HepG2 (cell line): ENCODE measurements around the gene DNAJA3. TPM values are rescaled to one million over a fixed set of nuclear protein-coding genes. Genes with fewer than 3 reads are reported as not detected.
"Not testable (repeated sequence)": the region's sequence is repeated elsewhere in the genome, so short reads cannot be mapped to it uniquely, and the experiment has no call there.

Experiments used
- ATAC-seq: fragments of 200-7000 bp; cut with Tn5 transposase; 3 replicates; pipeline ENCODE4 v1.9.1; 2020; ENCODE audit warnings: mild to moderate bottlenecking, moderate library complexity
- BruUV-seq: library from RNA; stranded (reverse); fragments of 400-500 nt; replicated peaks from 2 replicates; lab custom pipeline; 2021; lab: Mats Ljungman, UMichigan
- CTCF ChIA-PET: fragments of 300-600 bp; formaldehyde crosslinking; extraction: SDS; loops from one replicate; lab custom pipeline; 2021; ENCODE audit warnings: low total read pairs, inconsistent platforms, low intra/inter-chr PET ratio; lab: Yijun Ruan, JAX
- POLR2A ChIA-PET: fragments of 350-600 bp; sonication (Branson Sonifier 250); formaldehyde crosslinking; loops from one replicate; lab custom pipeline; 2020; ENCODE audit warnings: antibody characterized with exemption, inconsistent platforms; lab: Yijun Ruan, JAX
- DNase-seq: peaks from one replicate; pipeline ENCODE4 v3.0.0-alpha.2; 2015; ENCODE audit warnings: low spot score
- FAIRE-seq: peaks from 3 replicates; lab custom pipeline; 2011; peaks lifted over from hg19 to GRCh38; lab: Jason Lieb, UNC
- H2AFZ ChIP-seq: one replicate; pipeline ENCODE4 v1.6.1; 2011; ENCODE audit warnings: low read length, inconsistent platforms
- H3K27ac ChIP-seq: fragments of 300-600 bp; 3 replicates; pipeline ENCODE4 v1.8.0; 2011; ENCODE audit warnings: mixed run types, mild to moderate bottlenecking, mixed read lengths, low read length, inconsistent platforms; ENCODE audit not compliant: insufficient read depth; ENCODE audit errors: extremely low read length
- H3K27me3 ChIP-seq, 2 experiments: fragments of 200-600 bp in 1 of 2; 2 replicates in 1 of 2; 3 replicates in 1 of 2; pipeline versions ENCODE4 v1.6.0 to v1.8.0; 2011; ENCODE audit warnings: low read length in 2 of 2, mild to moderate bottlenecking in 2 of 2, moderate library complexity in 2 of 2, inconsistent platforms in 1 of 2; ENCODE audit not compliant: insufficient read depth in 2 of 2, control insufficient read depth in 1 of 2
- H3K36me3 ChIP-seq, 2 experiments: fragments of 200-600 bp in 1 of 2; replicated peaks in 1 of 2; 2 replicates in 1 of 2; 3 replicates in 1 of 2; pipeline versions ENCODE4 v1.5.1 to v1.8.0; 2011; ENCODE audit warnings: low read length in 2 of 2, inconsistent platforms in 1 of 2; ENCODE audit not compliant: insufficient read depth in 2 of 2, control insufficient read depth in 1 of 2
- H3K4me1 ChIP-seq: 2 replicates; pipeline ENCODE4 v1.5.1; 2012; ENCODE audit warnings: low read length, inconsistent platforms; ENCODE audit not compliant: insufficient read depth
- H3K4me2 ChIP-seq: 2 replicates; pipeline ENCODE4 v1.6.0; 2011; ENCODE audit warnings: low read depth, low read length, inconsistent platforms
- H3K4me3 ChIP-seq, 3 experiments: fragments of 200-600 bp in 1 of 3; sonication (generic), shearing (Covaris generic) in 1 of 3; replicated peaks in 1 of 3; 2 replicates each; pipeline ENCODE4 v1.5.1; 2011 to 2016; ENCODE audit warnings: low read length in 3 of 3, inconsistent platforms in 2 of 3, low read depth in 2 of 3, mild to moderate bottlenecking in 2 of 3, control low read depth in 1 of 3, mixed read lengths in 1 of 3; ENCODE audit not compliant: insufficient read depth in 1 of 3
- H3K79me2 ChIP-seq: one replicate; pipeline ENCODE4 v1.6.1; 2011; ENCODE audit warnings: low read length, inconsistent platforms; ENCODE audit not compliant: insufficient read depth
- H3K9ac ChIP-seq: 2 replicates; pipeline ENCODE4 v1.6.0; 2011; ENCODE audit warnings: mild to moderate bottlenecking, low read depth, low read length, inconsistent platforms; ENCODE audit not compliant: insufficient read depth
- H3K9me3 ChIP-seq: 2 replicates; pipeline ENCODE4 v1.5.1; 2012; ENCODE audit warnings: mild to moderate bottlenecking, low read length
- H4K20me1 ChIP-seq: 2 replicates; pipeline ENCODE4 v1.6.0; 2011; ENCODE audit warnings: inconsistent platforms, mild to moderate bottlenecking, low read length, moderate library complexity; ENCODE audit not compliant: insufficient read depth
- DBP ChIP-seq: sonication (generic); formaldehyde crosslinking; IDR thresholded peaks from 2 replicates; pipeline ENCODE4 v1.4.0; 2020; ENCODE audit warnings: missing genetic modification reagents; ENCODE audit errors: not compliant biosample characterization
- TEF ChIP-seq: sonication (generic); formaldehyde crosslinking; IDR thresholded peaks from 2 replicates; pipeline ENCODE4 v1.5.0; 2020; ENCODE audit warnings: missing genetic modification reagents
- ZNF331 ChIP-seq: sonication (generic); formaldehyde crosslinking; IDR thresholded peaks from 2 replicates; pipeline ENCODE4 v1.4.0; 2020; ENCODE audit warnings: missing genetic modification reagents
- ZNF839 ChIP-seq: sonication (generic); formaldehyde crosslinking; IDR thresholded peaks from 2 replicates; pipeline ENCODE4 v1.4.0; 2020; ENCODE audit warnings: missing genetic modification reagents, mild to moderate bottlenecking, borderline replicate concordance
- whole genome bisulfite sequencing: methylation state at CpG from one replicate; pipeline ENCODE4 v1.1.6; 2017; ENCODE audit warnings: low lambda C conversion rate; 5-methylcytosine and 5-hydroxymethylcytosine counted together
- in situ Hi-C: cut with HindIII; loops from 2 replicates; pipeline ENCODE4 v1.10.0; 2017; ENCODE audit warnings: low pct_unique_long_range_greater_than_20kb; ENCODE audit not compliant: extremely low pct_ligation_motif_present
- intact Hi-C: fragments of 100-400 bp; cut with micrococcal nuclease; formaldehyde crosslinking; loops from one replicate; pipeline ENCODE4 v1.10.0; 2022; ENCODE audit not compliant: unreplicated experiment
- polyA plus RNA-seq, 8 experiments: library from polyadenylated mRNA; depleted of rRNA in 3 of 8; stranded (reverse) in 7 of 8; unstranded in 1 of 8; fragments of >200 nt; fragmentation: Illumina TruSeq in 4 of 8; extraction: Trizol in 4 of 8; gene quantifications; 2 replicates each; pipeline versions ENCODE4 v1.2.1 to v1.2.3, GENCODE V29; 2011 to 2016; ENCODE audit warnings: low read depth in 4 of 8, missing spikeins in 1 of 8, mixed read lengths in 1 of 8; ENCODE audit not compliant: insufficient read depth in 1 of 8
- total RNA-seq, 5 experiments: library from RNA; depleted of rRNA; stranded (reverse); fragments of >200 nt; fragmentation: Illumina TruSeq; extraction: Trizol; gene quantifications; 2 replicates each; pipeline ENCODE4 v1.2.3, GENCODE V29; 2016; ENCODE audit warnings: low read depth in 1 of 5

DNAJA3 gene
- total and polyA plus RNA-seq, 2 of the 13 experiments (the other 11 are each of a cell fraction or from before 2014, with no cell fraction given) = 77.0 to 83.3 TPM

GRCh38 chr16:4393240-4393600, 32.4 kb upstream of the DNAJA3 start (continued):
- no peak for TF ChIP-seq ZNF839 (CRISPR knock-in tag)
- no peak for TF ChIP-seq ZNF331
- TF ChIP-seq TEF (CRISPR knock-in tag) = no peak
- no peak for TF ChIP-seq DBP (CRISPR knock-in tag)

GRCh38 chr16:4393850-4394249, 31.8 kb upstream of the DNAJA3 start:
- FAIRE-seq = not testable (repeated sequence)
- WGBS = 93% methylated on average over 14 of the region's 15 CpGs

More at GRCh38 chr16:4393850-4394249, 31.8 kb upstream of the DNAJA3 start:
- BruUV-seq, intact Hi-C loops, DNase-seq, H3K27me3 ChIP-seq, H3K79me2 ChIP-seq, H3K4me2 ChIP-seq, H3K9ac ChIP-seq, H3K27ac ChIP-seq, H2AFZ ChIP-seq, in situ Hi-C loops, H3K4me3 ChIP-seq, CTCF ChIA-PET, H3K36me3 ChIP-seq, ATAC-seq, H4K20me1 ChIP-seq, H3K9me3 ChIP-seq: not testable (repeated sequence)
- POLR2A ChIA-PET = interaction anchor here (1.2 kb wide), 1 partner anchor 49 kb away, joined by 3 read pairs; no protein-coding TSS in a partner anchor
- H3K4me1 ChIP-seq = peaks cover 19% of the 10 kb centered on the region
